Amniotic epithelial cell (primary cell): ENCODE data around the gene EXOC6B.
A peak's percentile ranks its signal among the peaks of the same experiment; 100 is the strongest.

ENCODE experiments used
- DNase-seq: peaks from one replicate; pipeline ENCODE4 v3.0.0-alpha.2; 2010; ENCODE audit warnings: low read depth

The EXOC6B gene

GRCh38 chr2:72825257-72826155, at the start of gene EXOC6B:
TSS of gene EXOC6B (minus strand) at chr2:72826033.
- DNase-seq = peak; percentile 86

DNA sequence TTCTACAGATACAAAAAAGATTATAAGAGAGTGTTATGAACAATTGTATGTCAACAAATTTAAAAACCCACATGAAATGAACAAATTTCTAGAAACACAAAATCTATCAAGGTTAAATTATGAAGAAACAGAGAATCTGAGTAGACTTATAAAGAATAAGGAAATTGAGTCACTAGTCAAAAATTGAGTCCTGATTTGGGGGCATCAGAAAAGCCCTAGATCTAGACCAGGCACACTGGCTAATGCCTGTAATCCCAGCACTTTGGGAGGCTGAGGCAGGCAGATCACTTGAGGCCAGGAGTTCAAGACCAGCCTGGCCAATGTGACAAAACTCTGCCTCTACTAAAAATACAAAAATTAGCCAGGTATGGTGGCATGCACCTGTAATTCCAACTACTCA, 46.0 kb upstream of the EXOC6B start:
- no peak for DNase-seq

DNA sequence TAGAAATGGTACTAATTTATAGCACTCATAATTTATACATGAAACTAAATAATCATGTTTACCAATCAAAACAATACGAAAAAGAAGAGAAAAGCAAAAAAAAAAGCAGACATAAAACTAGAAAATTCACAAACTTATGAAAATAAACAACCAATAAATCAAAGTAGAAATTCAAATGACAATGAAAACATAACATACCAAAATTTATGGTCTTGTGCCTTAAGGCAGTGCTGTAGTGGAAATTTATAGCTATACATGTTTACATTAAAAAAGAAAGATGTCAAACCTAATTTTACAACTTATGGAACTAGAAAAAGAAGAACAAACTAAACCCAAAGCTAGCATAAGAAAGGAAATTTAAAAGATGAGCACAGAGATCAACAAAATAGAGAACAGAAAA, 45.2 kb upstream of the EXOC6B start:
- no peak for DNase-seq

DNA sequence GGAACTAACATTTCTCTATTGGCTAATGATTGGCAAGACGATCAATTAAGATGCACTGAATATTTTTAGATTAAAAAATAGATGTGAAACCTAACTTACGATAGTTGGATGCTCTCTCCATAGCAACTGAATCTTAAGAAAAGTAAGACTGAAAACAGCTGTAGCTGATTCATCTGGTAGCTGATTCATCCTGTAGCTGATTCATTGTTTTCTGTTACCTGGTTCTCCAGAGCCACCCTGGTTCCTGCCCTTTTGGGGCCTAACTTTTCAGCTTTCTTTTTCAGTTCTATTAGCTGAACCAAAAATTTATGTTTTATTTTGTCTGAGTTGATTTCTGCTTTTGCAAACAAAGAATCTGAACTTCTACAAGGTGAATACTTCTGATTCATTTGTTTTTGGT, 38.7 kb upstream of the EXOC6B start:
- DNase-seq = peak; percentile 80

GRCh38 chr2:72863046-72863445, 37.2 kb upstream of the EXOC6B start:
- DNase-seq = no peak

- DNase-seq = peak; percentile 77
Observed at GRCh38 chr2:72862239-72862988, 36.6 kb upstream of the EXOC6B start.

DNA sequence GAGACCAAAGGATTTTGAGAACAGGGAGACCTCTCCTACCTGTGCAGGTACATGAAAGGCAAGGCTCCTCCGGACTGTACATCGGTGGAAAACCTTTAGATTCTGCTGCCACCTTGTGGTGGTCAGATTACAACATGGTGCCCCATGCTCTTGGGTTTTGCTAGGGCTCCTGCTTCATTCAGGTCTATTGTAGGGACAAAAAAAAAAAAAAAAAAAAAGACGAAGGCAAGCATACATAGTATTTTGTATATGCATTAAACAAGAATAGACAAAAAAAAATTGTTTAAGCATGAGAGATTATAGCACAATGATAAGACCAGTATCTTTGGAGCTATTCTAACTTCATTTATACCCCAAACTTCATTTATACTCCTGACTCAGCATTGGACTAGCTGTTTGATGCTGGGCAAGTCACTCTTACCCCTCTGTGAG, 34.0 kb upstream of the EXOC6B start:
- DNase-seq = peak; percentile 57

DNA sequence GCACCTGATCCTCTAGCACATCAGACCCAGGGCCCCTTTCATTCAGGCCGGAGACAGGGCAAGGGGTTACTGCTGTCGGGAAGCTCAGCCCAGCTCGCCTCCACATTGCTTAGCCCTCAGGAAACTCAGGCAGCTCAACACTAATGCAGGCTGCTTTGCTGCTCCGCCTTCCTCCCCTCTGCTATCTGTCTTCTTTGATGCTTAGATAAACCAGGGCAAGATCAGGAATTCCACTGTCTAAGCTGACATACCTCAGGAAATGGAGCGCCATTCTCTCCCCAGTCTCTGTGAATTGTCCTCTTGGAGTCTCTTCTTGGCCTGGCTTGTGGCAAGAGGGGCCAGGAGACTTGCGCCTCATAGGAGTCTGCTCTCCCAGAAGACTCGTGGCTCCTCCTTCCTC, 25.5 kb upstream of the EXOC6B start:
- peak; percentile 40 for DNase-seq

- DNase-seq = no peak
Observed at GRCh38 chr2:72849138-72849462, 23.3 kb upstream of the EXOC6B start.

DNA sequence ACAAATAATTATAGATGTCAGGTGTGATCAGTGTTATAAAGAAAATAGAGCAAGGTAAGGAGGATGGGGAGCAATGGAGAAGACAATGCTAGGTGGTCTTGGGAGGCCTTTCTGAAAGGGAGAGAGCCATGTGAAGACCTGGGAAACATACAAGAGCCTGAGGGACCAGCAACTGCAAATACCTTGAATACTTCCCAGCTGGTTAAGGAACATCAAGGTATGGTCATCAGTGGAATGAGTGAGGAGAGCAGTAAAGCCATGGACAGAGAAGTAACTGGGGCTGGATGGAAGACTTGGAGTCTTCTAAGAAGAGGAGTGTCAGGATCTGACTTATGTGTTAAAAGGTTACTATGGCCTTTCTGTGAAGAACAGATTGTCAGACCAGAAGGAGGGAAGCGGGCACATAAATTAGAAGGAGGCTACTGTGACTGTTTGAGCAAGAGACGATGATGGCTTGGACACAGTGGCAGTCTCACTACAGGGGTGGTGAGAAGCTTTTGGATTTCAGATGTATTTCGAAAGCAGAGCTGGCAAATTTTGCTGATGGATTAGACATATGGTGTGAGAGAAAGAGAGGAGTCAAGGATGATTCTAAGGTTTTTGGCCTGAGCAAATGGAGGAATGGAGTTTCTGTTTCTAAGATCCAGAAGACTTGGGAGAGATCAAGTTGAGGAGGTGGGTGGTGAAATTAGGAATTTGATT, 22.8 kb upstream of the EXOC6B start:
- no peak for DNase-seq

DNA sequence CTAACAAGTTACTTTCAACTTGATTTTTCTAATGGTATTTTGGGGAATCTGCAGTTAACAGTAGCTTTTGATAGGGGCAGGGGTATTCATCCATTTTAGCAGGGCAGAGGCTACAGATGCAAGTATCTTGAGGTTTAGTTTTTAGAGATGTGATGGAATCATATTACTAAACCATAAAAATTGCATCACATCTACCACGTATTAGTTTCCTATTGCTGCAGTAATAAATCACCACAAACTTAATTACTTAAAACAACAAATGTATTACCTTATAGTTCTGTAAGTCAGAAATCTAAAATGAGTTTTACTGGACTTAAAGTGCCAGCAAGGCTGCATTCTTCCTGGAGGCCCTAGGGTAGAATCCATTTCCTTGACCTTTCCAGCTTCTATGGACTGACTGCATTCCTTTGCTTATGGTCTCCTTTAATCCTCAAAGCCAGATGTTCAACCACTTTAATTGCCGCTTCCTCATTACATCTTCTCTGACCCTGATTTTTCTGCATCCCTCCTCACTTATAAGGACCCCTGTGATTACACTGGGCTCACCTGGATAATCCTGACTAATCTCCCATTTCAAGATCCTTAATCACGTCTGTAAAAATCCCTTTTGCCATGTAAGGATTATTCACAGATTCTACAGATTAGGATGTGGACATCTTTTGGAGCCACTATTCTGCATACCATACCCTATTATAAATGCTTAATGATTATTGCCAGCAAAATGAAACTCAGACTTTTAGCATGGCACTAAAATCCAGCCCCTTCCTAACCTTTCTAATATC, 21.9 kb upstream of the EXOC6B start:
- DNase-seq = no peak

- no peak for DNase-seq
Observed at GRCh38 chr2:72846171-72847095, 20.6 kb upstream of the EXOC6B start.

- DNase-seq = no peak
Observed at GRCh38 chr2:72843301-72843700, 17.5 kb upstream of the EXOC6B start.

GRCh38 chr2:72841462-72842125, 15.8 kb upstream of the EXOC6B start:
- DNase-seq = no peak

- no peak for DNase-seq
Observed at GRCh38 chr2:72840066-72840465, 14.2 kb upstream of the EXOC6B start.

GRCh38 chr2:72837171-72837570, 11.3 kb upstream of the EXOC6B start:
- DNase-seq = peak; percentile 76

- DNase-seq = no peak
Observed at GRCh38 chr2:72835403-72835802, 9.6 kb upstream of the EXOC6B start.

DNA sequence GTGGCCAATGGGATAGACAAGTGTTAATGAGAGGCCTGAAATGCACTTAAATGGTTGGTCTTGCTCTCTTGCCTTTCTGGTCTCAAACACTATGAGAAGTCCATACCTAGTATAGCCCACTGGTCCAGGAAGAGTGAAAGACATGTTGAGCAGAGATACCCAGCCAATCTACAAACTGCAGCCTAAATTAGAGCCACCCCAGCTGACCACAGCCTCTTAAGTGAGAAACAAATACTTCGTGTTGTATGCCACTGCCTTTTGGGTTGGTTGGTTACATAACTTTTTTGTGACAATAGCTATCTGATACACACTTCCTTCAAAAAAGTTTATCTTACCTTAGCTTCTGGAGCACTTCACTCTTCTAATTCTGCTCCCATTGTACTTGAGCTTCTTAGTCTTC, 8.8 kb upstream of the EXOC6B start:
- DNase-seq = no peak

- DNase-seq = no peak
Observed at GRCh38 chr2:72833084-72833714, 7.4 kb upstream of the EXOC6B start.

DNA sequence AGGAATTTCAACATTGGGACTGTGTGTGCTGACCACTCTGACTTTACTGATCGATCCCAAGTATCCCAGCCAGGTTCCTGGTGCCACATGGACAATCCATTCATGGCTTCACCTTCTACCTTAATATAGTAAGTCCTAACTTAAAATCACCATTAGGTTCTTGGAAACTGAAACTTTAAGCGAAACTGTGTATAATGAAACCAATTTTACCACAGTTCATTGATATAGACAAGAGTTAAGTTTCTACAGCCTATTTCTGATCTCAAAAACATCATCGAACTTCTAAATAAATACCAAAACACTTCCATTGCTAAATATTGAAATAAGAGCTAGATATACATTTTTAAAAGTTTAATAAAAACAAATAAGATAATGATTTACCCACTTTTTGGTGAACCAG, 4.4 kb upstream of the EXOC6B start:
- DNase-seq = no peak
